ENCODE measurements around the gene ASGR2.
"Not testable (repeated sequence)": the region's sequence is repeated elsewhere in the genome, so short reads cannot be mapped to it uniquely, and the experiment has no call there.

ASGR2 gene

GRCh38 chr17:7114241-7114874 is at the start of gene ASGR2:
Gene ASGR2, minus strand, starts transcription at chr17:7114822. Its CDS starts 582 bp downstream, at chr17:7114240.
- DNase-seq (ENCODE audit: low read depth) = no peak
- H3K4me3 ChIP-seq (ENCODE audit: low read depth, low read length) = no peak within 1 kb of the TSS

GRCh38 chr17:7159571-7159970 is 44.9 kb upstream of the ASGR2 start:
- not testable (repeated sequence) for H3K4me3 ChIP-seq (ENCODE audit: low read depth, low read length); DNase-seq (ENCODE audit: low read depth)

More at GRCh38 chr17:7114241-7114874, at the start of gene ASGR2:
- TF ChIP-seq CTCF (IDR thresholded peaks at IDR 0.05; ENCODE audit: insufficient read depth, low read depth, low read length, missing control alignments) = no peak

- not testable (repeated sequence) for H3K4me3 ChIP-seq (ENCODE audit: low read depth, low read length); DNase-seq (ENCODE audit: low read depth)
These were observed 43.8 kb upstream of the ASGR2 start for GRCh38 chr17:7158424-7158823.

- DNase-seq (ENCODE audit: low read depth) = no peak
- no peak for TF ChIP-seq CTCF (IDR thresholded peaks at IDR 0.05; ENCODE audit: insufficient read depth, low read depth, low read length, missing control alignments)
- no peak overlapping the region for H3K4me3 ChIP-seq (ENCODE audit: low read depth, low read length)
These were observed 41.8 kb upstream of the ASGR2 start for GRCh38 chr17:7156342-7156940.

- TF ChIP-seq CTCF (IDR thresholded peaks at IDR 0.05; ENCODE audit: insufficient read depth, low read depth, low read length, missing control alignments) = no peak
- peak; percentile 53 for DNase-seq (ENCODE audit: low read depth)
- H3K4me3 ChIP-seq (ENCODE audit: low read depth, low read length) = no peak overlapping the region
These were observed 33.1 kb upstream of the ASGR2 start for GRCh38 chr17:7147772-7148171.

- H3K4me3 ChIP-seq (ENCODE audit: low read depth, low read length) = no peak overlapping the region
- no peak for TF ChIP-seq CTCF (IDR thresholded peaks at IDR 0.05; ENCODE audit: insufficient read depth, low read depth, low read length, missing control alignments)
- no peak for DNase-seq (ENCODE audit: low read depth)
These were observed 31.5 kb upstream of the ASGR2 start for GRCh38 chr17:7146115-7146514.

- DNase-seq (ENCODE audit: low read depth) = no peak
- TF ChIP-seq CTCF (IDR thresholded peaks at IDR 0.05; ENCODE audit: insufficient read depth, low read depth, low read length, missing control alignments) = no peak
- H3K4me3 ChIP-seq (ENCODE audit: low read depth, low read length) = no peak overlapping the region
These were observed 29.6 kb upstream of the ASGR2 start for GRCh38 chr17:7144213-7144612.

GRCh38 chr17:7141824-7142223 is 27.2 kb upstream of the ASGR2 start:
- no peak for DNase-seq (ENCODE audit: low read depth)
- TF ChIP-seq CTCF (IDR thresholded peaks at IDR 0.05; ENCODE audit: insufficient read depth, low read depth, low read length, missing control alignments) = no peak
- no peak overlapping the region for H3K4me3 ChIP-seq (ENCODE audit: low read depth, low read length)
